ENCODE data around the gene C2orf68.

DNA sequence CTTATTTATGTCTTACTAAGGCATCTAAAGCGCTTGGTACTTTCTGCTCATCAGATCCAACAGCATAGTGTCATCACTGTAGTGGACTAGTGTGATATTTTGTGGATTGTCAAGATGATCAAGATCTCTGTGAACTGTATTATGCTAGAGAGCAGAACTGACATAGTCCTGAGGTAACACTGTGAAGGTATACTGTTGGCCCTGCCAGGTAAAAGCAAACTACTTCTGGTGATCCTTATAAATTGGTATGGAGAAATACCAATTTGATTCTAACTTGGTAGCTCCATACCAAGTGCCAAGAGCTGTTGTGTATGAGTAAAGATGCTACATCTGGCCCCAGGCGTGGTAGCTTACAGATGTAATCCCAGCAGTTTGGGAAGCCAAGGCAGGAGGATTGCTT, 40.2 kb upstream of the C2orf68 start:
- no peak for TF ChIP-seq USF2 (CRISPR knock-in tag; IDR thresholded peaks at IDR 0.05)
- TF ChIP-seq, protein P1, sequence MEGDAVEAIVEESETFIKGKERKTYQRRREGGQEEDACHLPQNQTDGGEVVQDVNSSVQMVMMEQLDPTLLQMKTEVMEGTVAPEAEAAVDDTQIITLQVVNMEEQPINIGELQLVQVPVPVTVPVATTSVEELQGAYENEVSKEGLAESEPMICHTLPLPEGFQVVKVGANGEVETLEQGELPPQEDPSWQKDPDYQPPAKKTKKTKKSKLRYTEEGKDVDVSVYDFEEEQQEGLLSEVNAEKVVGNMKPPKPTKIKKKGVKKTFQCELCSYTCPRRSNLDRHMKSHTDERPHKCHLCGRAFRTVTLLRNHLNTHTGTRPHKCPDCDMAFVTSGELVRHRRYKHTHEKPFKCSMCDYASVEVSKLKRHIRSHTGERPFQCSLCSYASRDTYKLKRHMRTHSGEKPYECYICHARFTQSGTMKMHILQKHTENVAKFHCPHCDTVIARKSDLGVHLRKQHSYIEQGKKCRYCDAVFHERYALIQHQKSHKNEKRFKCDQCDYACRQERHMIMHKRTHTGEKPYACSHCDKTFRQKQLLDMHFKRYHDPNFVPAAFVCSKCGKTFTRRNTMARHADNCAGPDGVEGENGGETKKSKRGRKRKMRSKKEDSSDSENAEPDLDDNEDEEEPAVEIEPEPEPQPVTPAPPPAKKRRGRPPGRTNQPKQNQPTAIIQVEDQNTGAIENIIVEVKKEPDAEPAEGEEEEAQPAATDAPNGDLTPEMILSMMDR (IDR thresholded peaks at IDR 0.05) = no peak
- TF ChIP-seq, protein P2, sequence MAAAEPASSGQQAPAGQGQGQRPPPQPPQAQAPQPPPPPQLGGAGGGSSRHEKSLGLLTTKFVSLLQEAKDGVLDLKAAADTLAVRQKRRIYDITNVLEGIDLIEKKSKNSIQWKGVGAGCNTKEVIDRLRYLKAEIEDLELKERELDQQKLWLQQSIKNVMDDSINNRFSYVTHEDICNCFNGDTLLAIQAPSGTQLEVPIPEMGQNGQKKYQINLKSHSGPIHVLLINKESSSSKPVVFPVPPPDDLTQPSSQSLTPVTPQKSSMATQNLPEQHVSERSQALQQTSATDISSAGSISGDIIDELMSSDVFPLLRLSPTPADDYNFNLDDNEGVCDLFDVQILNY (CRISPR knock-in tag; IDR thresholded peaks at IDR 0.05) = no peak
- TF ChIP-seq KAT7 (CRISPR knock-in tag; IDR thresholded peaks at IDR 0.05; ENCODE audit: borderline replicate concordance) = no peak
- TF ChIP-seq IRF2 (CRISPR knock-in tag; IDR thresholded peaks at IDR 0.05; ENCODE audit: borderline replicate concordance, low read depth) = no peak
- TF ChIP-seq TP53 (CRISPR knock-in tag; IDR thresholded peaks at IDR 0.05) = no peak
- TF ChIP-seq ZNF317 (CRISPR knock-in tag; IDR thresholded peaks at IDR 0.05; ENCODE audit: borderline replicate concordance, low read depth) = no peak
- TF ChIP-seq NR3C1 (CRISPR knock-in tag; conservative IDR thresholded peaks at IDR 0.05; ENCODE audit: low read depth) = no peak
- TF ChIP-seq ATF1 (CRISPR knock-in tag; IDR thresholded peaks at IDR 0.05) = no peak
- no peak for TF ChIP-seq FOXJ3 (CRISPR knock-in tag; IDR thresholded peaks at IDR 0.05; ENCODE audit: borderline replicate concordance)
- TF ChIP-seq ZBTB21 (CRISPR knock-in tag; IDR thresholded peaks at IDR 0.05; ENCODE audit: borderline replicate concordance) = no peak
- TF ChIP-seq ESRRA (CRISPR knock-in tag; IDR thresholded peaks at IDR 0.05; ENCODE audit: borderline replicate concordance) = no peak
- TF ChIP-seq, protein P3, sequence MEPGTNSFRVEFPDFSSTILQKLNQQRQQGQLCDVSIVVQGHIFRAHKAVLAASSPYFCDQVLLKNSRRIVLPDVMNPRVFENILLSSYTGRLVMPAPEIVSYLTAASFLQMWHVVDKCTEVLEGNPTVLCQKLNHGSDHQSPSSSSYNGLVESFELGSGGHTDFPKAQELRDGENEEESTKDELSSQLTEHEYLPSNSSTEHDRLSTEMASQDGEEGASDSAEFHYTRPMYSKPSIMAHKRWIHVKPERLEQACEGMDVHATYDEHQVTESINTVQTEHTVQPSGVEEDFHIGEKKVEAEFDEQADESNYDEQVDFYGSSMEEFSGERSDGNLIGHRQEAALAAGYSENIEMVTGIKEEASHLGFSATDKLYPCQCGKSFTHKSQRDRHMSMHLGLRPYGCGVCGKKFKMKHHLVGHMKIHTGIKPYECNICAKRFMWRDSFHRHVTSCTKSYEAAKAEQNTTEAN (CRISPR knock-in tag; IDR thresholded peaks at IDR 0.05) = no peak

All from WTC11 (cell line).